ENCODE data around the gene NKX3-2.
A peak's percentile ranks its signal among the peaks of the same experiment; 100 is the strongest.

NKX3-2 gene

GRCh38 chr4:13553081-13553480, 8.8 kb upstream of the NKX3-2 start:
- no peak overlapping the region for H3K4me3 ChIP-seq (ENCODE audit: low read depth, low read length)
- TF ChIP-seq, protein P1, sequence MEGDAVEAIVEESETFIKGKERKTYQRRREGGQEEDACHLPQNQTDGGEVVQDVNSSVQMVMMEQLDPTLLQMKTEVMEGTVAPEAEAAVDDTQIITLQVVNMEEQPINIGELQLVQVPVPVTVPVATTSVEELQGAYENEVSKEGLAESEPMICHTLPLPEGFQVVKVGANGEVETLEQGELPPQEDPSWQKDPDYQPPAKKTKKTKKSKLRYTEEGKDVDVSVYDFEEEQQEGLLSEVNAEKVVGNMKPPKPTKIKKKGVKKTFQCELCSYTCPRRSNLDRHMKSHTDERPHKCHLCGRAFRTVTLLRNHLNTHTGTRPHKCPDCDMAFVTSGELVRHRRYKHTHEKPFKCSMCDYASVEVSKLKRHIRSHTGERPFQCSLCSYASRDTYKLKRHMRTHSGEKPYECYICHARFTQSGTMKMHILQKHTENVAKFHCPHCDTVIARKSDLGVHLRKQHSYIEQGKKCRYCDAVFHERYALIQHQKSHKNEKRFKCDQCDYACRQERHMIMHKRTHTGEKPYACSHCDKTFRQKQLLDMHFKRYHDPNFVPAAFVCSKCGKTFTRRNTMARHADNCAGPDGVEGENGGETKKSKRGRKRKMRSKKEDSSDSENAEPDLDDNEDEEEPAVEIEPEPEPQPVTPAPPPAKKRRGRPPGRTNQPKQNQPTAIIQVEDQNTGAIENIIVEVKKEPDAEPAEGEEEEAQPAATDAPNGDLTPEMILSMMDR (IDR thresholded peaks at IDR 0.05; ENCODE audit: low read depth, low read length, missing control alignments), result no peak
- DNase-seq (ENCODE audit: low read depth), result no peak

DNA sequence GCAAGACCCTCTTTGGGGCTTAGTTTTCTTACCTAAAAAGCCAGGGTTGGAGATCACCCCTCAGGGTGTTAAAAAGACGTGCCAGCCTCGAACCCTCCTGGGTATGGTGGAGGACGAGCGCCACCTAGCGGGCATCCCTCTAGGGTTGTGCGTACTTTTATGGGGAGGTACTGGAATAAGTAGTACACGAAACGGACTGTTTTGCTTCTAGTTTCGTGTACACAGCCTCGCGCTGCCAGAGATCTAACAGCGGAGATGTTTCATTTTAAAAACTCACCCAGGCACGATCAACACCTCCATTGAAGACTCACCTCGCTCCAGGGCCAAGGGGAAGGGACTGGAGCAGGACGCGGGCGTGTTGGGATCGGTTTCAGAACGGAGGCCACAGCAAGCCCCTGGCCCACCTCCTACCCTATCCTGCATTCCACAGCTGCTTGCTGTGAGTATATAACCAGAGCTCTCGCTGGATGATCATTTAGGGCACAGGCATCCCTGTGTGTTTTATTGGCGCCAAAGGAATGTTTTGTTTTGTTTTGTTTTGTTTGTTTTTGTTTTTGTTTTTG, 4.8 kb upstream of the NKX3-2 start:
- TF ChIP-seq, protein P1 (IDR thresholded peaks at IDR 0.05; ENCODE audit: low read depth, low read length, missing control alignments), result peak; percentile 84
- peak; percentile 67 for DNase-seq (ENCODE audit: low read depth)
- peak overlapping the region; percentile 62 for H3K4me3 ChIP-seq (ENCODE audit: low read depth, low read length)

GRCh38 chr4:13548059-13548983, 4.0 kb upstream of the NKX3-2 start:
- TF ChIP-seq, protein P1 (IDR thresholded peaks at IDR 0.05; ENCODE audit: low read depth, low read length, missing control alignments), result no peak
- DNase-seq (ENCODE audit: low read depth), result no peak

DNA sequence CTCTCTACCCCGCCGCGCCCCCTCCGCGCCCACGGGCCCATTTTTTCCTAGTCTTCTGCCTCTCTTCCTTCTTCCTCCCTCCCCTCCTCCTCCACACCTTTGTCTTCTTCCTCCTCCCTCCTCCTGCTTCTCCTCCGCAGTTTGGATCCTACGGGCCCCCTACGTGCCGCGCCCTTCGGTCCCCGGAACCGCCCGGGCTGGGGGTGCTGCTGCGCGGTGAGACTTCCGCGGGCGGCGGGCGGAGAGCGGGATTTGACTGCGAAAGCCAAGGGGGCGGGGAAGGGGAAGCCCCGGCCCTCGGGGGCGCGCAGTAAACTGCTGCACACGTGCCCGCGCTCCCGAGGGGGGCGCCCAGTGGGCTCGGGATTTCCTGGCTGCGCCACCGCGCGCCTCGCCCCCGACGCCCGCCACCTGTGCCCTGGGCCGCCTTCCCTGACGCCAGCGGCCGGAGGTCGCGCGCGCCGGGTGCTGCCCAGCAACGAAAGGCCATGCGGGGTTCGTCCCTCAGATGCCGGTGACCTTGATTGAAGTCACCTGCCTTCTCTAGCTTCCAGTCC, 3.3 kb upstream of the NKX3-2 start:
- H3K4me3 ChIP-seq (ENCODE audit: low read depth, low read length), result peak overlapping the region; percentile 51
- DNase-seq (ENCODE audit: low read depth), result no peak
- TF ChIP-seq, protein P1 (IDR thresholded peaks at IDR 0.05; ENCODE audit: low read depth, low read length, missing control alignments), result no peak

More at GRCh38 chr4:13548059-13548983, 4.0 kb upstream of the NKX3-2 start:
- H3K4me3 ChIP-seq (ENCODE audit: low read depth, low read length), result peak overlapping the region; percentile 51

- peak overlapping the region; percentile 51 for H3K4me3 ChIP-seq (ENCODE audit: low read depth, low read length)
- TF ChIP-seq, protein P1 (IDR thresholded peaks at IDR 0.05; ENCODE audit: low read depth, low read length, missing control alignments), result no peak
- no peak for DNase-seq (ENCODE audit: low read depth)
These were observed 2.7 kb upstream of the NKX3-2 start for GRCh38 chr4:13546941-13547484.

GRCh38 chr4:13546142-13546940, 2.0 kb upstream of the NKX3-2 start:
- DNase-seq (ENCODE audit: low read depth), result no peak
- H3K4me3 ChIP-seq (ENCODE audit: low read depth, low read length), result no peak overlapping the region
- TF ChIP-seq, protein P1 (IDR thresholded peaks at IDR 0.05; ENCODE audit: low read depth, low read length, missing control alignments), result no peak
